ELR (cell line): Measurements from ENCODE around the gene DVL3.
A peak's percentile ranks its signal among the peaks of the same experiment; 100 is the strongest.
"Not testable (repeated sequence)": the region's sequence is repeated elsewhere in the genome, so short reads cannot be mapped to it uniquely, and the experiment has no call there.

Experiments
- DNase-seq: peaks from one replicate; pipeline ENCODE4 v3.0.0-alpha.2; 2015; ENCODE audit warnings: low read depth

Gene DVL3

GRCh38 chr3:184154885-184155643 lies at the start of gene DVL3:
DVL3 (plus strand) TSS chr3:184155377; CDS start chr3:184155636, 259 bp downstream.
- peak; percentile 64 for DNase-seq

- peak; percentile 80 for DNase-seq
These were observed 44.9 kb upstream of the DVL3 start for GRCh38 chr3:184110316-184110725.

DNA sequence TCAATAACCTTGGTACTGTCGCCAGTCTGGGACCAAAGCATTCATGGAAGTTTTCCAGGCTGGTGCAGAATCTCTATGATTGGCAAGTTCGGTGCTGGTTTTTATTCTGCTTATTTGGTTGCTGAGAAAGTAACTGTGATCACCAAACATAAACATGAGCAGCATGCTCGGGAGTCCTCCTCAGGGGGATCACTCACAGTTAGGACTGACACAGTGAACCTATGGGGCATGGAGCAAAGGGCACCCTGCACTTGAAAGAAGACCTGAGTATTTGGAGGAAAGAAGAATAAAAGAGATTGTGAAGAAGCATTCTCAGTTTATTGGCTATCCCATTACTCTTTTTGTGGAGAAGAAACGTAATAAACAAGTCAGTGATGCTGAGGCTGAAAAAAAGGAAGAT lies 39.2 kb upstream of the DVL3 start:
- DNase-seq, result no peak

- peak; percentile 32 for DNase-seq
These were observed 37.5 kb upstream of the DVL3 start for GRCh38 chr3:184117636-184118035.

DNA sequence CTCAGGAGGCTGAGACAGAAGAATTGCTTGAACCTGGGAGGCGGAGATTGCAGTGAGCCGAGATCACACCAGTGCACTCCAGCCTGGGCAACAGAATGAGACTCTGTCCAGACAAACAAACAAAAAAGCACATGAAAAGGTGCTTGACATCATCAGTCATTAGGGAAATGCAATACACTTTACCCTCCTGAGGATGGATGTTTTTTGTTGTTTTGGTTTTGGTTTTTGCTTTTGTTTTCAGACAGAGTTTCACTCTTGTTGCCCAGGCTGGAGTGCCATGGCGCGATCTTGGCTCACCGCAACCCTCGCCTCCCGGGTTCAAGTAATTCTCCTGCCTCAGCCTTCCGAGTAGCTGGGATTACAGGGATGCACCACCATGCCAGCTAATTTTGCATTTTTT lies 34.1 kb upstream of the DVL3 start:
- DNase-seq, result not testable (repeated sequence)

DNA sequence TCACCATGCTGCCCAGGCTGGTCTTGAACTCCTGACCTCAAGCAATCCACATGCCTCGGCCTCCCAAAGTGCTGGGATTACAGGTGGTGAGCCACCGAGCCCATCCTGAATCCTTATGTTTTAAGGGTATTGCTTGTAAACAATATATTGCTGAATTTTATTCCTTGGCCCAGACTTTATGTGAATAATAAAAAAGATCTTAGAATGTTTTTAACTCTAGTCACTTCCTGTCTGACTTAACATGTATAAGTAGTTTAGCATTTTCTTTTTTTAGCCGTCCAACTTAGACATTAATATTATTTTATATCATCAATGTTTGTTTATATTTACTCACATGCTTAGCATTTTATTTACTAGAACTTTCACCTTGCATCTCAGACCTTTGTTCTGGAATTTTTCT lies 29.2 kb upstream of the DVL3 start:
- peak; percentile 52 for DNase-seq

- peak; percentile 64 for DNase-seq
These were observed 26.2 kb upstream of the DVL3 start for GRCh38 chr3:184129012-184129411.

GRCh38 chr3:184132945-184133344 lies 22.2 kb upstream of the DVL3 start:
- no peak for DNase-seq

- peak; percentile 90 for DNase-seq
These were observed 21.1 kb upstream of the DVL3 start for GRCh38 chr3:184133840-184134745.

- no peak for DNase-seq
These were observed 20.4 kb upstream of the DVL3 start for GRCh38 chr3:184134746-184135148.

DNA sequence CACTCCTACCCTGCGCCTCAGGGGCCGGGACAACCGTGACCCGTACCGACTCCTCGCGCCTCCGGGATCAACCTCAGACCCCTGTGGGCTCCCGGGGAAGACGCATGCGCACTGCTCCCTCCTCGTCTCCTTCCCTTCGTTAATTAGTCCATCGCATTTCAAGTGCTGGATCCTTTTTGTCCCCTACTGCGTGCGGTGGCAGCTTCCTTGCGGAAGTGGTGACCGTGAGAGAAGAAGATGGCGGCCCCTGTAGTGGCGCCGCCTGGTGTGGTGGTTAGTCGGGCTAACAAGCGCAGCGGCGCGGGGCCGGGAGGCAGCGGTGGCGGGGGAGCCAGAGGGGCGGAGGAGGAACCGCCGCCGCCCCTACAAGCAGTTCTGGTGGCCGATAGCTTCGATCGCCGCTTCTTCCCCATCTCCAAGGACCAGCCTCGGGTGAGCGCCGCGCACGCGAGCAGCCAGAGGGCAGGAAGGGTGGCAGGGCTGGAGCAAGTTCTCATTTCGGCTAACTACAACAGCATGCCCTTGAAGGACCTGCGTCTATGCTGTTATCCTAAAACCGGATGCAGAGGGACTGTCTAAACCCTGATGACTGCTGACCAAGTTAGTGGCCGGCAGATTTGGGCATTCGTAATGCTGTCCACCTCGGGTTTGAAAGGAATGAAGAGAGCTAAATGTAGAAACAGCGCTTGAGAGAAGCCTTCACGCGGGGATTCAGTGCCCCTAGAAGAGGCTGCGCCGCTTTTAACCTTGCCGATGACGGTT lies 19.8 kb upstream of the DVL3 start, which contains the start of gene EIF2B5:
EIF2B5 (plus strand) TSS at position 210 of the 762 bp plus-strand sequence; CDS start at position 238, 28 bp downstream.
- peak; percentile 93 for DNase-seq

- DNase-seq, result no peak
These were observed 19.3 kb upstream of the DVL3 start for GRCh38 chr3:184135911-184136260.

- no peak for DNase-seq
These were observed 14.7 kb upstream of the DVL3 start for GRCh38 chr3:184140436-184140835.

GRCh38 chr3:184142199-184142598 lies 13.0 kb upstream of the DVL3 start:
- no peak for DNase-seq

DNA sequence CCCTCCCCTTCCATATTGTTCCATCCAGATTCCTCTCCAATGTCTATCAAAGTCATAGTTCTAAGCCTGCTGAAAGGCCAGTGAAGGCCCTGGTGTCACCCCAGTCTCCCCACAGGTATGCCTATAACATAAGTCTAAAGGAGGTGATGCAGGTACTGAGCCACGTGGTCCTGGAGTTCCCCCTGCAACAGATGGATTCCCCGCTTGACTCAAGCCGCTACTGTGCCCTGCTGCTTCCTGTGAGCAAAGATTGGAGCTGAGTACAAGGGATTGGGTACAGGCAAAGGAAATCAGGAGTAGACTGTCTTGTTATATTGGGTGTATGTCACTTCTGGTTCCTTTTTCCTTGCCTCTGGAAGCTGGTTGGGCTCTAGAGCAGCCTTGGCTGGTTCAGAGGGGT lies 11.8 kb upstream of the DVL3 start:
- no peak for DNase-seq

- no peak for DNase-seq
These were observed 10.7 kb upstream of the DVL3 start for GRCh38 chr3:184144505-184144904.

GRCh38 chr3:184145111-184145524 lies 10.1 kb upstream of the DVL3 start:
- peak; percentile 70 for DNase-seq

GRCh38 chr3:184145751-184146270 lies 9.4 kb upstream of the DVL3 start:
- DNase-seq, result no peak

DNA sequence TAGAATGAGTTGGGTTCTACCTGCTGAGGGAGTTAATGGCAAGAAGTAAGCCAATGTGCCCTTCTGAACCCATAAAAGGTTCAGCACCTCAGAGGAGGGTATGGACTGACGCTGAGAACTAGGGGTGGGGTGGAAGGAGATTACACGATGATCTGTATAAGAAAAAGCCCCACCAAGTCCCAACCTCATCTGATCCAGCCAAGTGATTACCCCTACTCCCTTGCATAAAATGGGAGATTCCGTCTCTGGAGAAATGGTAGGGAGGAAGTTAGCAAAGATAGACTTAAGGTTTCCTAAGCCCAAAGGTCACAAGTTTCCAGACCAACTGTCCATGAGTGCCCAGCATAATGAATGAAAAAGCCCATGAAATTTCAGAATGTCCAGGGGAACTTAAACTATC lies 7.1 kb upstream of the DVL3 start:
- no peak for DNase-seq

- DNase-seq, result no peak
These were observed 6.1 kb upstream of the DVL3 start for GRCh38 chr3:184149123-184149522.

DNA sequence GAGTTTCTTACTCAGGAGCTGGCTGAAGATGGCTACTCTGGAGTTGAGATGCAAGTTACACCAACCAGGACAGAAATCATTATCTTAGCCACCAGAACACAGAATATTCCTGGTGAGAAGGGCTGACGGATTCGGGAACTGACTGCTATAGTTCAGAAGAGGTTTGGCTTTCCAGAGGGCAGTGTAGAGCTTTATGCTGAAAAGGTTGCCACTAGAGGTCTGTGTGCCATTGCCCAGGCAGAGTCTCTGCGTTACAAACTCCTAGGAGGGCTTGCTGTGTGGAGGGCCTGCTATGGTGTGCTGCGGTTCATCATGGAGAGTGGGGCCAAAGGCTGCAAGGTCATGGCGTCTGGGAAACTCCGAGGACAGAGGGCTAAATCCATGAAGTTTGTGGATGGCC lies 5.4 kb upstream of the DVL3 start:
- peak; percentile 43 for DNase-seq
